ENCODE results near the gene NECAB3.

NECAB3 gene

GRCh38 chr20:33609504-33609903 lies 64.7 kb downstream of the NECAB3 start:
- no peaks in the 10 kb centered on the region for H3K79me2 ChIP-seq (ENCODE audit: insufficient read depth, low read length)
- no peak overlapping the region for H2AFZ ChIP-seq (ENCODE audit: low read depth, low read length, severe bottlenecking)
- no peak overlapping the region for H3K4me2 ChIP-seq (ENCODE audit: low read depth, low read length, poor library complexity, severe bottlenecking)
- no peaks in the 10 kb centered on the region for H3K36me3 ChIP-seq (ENCODE audit: low read length)
- no peak overlapping the region for H3K4me3 ChIP-seq (ENCODE audit: insufficient read depth, low read length, poor library complexity, severe bottlenecking)
- no peaks in the 10 kb centered on the region for H3K9me3 ChIP-seq (ENCODE audit: insufficient read depth, low read length)
- TF ChIP-seq, protein P1, sequence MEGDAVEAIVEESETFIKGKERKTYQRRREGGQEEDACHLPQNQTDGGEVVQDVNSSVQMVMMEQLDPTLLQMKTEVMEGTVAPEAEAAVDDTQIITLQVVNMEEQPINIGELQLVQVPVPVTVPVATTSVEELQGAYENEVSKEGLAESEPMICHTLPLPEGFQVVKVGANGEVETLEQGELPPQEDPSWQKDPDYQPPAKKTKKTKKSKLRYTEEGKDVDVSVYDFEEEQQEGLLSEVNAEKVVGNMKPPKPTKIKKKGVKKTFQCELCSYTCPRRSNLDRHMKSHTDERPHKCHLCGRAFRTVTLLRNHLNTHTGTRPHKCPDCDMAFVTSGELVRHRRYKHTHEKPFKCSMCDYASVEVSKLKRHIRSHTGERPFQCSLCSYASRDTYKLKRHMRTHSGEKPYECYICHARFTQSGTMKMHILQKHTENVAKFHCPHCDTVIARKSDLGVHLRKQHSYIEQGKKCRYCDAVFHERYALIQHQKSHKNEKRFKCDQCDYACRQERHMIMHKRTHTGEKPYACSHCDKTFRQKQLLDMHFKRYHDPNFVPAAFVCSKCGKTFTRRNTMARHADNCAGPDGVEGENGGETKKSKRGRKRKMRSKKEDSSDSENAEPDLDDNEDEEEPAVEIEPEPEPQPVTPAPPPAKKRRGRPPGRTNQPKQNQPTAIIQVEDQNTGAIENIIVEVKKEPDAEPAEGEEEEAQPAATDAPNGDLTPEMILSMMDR (IDR thresholded peaks at IDR 0.05; ENCODE audit: insufficient read depth, low read length, poor library complexity, severe bottlenecking): no peak
- TF ChIP-seq EZH2phosphoT487 (conservative IDR thresholded peaks at IDR 0.05; ENCODE audit: low read length): no peak
- no peaks in the 10 kb centered on the region for H4K20me1 ChIP-seq (ENCODE audit: low read depth, low read length)
- no peaks in the 10 kb centered on the region for H3K9me2 ChIP-seq (replicated peaks; ENCODE audit: insufficient read depth, low read length)
- no peaks in the 10 kb centered on the region for H3K27me3 ChIP-seq (ENCODE audit: low read length)
- H3F3A ChIP-seq (ENCODE audit: insufficient read depth): no peaks in the 10 kb centered on the region
- H3K27ac ChIP-seq (ENCODE audit: low read depth, low read length): no peak overlapping the region
- H3K9ac ChIP-seq (ENCODE audit: low read length): no peak overlapping the region
